CD4-positive, alpha-beta T cell treated with Interleukin-2 at 100 ng/mL for 4 hours (primary cell): ENCODE results near the gene MKI67.
A peak's percentile ranks its signal among the peaks of the same experiment; 100 is the strongest.

ENCODE experiments used
- DNase-seq: peaks from one replicate; pipeline ENCODE4 v3.0.0-alpha.2; 2020; ENCODE audit warnings: low spot score

Gene MKI67

DNA sequence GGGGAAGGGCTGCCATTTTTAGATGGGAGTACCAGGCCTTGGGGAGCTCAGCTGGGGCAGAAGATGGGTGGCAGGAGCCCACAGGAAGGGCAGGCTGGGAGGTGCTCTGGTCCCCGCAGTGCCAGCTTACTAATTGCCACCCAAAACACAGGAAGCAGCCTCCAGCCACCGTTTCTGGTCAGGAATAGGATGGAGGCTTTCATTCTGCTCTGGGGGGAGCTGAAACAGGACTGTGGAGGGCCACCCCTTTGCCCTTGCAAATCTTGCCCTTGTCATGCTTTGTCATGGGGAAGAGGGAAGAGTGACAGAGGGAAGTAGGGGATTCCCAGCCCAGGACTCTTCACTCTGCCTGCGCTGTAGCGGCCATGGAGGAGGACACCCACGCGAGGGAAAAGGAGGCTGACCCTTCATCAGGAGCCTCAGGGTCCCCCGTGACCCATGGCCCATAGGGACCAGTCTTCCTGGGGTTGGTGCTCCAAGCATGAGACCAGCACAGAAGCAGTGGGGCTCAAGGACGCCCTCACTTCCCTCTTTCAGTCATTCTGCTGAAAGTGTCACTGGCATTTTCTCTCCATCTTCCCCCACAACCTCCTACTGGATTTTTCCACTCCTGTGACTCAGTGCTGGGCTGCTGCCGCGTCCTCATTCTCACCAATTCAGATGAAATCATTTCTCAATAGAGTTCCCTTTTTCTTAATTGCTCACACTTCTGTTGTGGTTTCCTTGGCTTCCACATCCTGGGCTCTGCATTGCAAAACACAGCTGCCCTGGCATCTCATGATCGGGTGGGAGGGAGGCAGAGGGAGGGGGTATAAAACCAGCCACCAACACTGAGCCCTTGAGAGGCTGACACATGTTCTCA lies 61.9 kb downstream of the MKI67 start:
- peak; percentile 80 for DNase-seq

DNA sequence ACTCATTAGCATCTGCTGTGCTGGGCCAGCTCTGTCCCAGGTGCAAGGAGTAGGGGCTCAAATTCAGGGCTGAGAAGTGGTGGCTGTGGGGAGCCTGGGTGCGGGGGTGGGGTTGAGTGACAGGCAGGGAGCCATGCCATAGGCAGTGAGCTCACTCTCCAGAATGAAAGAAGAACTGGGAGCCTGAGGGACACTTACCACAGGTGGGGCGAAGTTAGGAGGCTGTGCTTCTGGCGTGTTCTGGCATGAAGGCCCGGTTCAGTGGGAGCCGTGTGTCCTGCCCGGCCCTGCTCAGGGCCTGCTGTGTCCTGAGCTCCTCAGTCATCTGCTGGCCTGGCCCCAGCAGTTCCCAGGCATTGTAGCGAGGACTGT lies 62.5 kb downstream of the MKI67 start:
- no peak for DNase-seq

DNA sequence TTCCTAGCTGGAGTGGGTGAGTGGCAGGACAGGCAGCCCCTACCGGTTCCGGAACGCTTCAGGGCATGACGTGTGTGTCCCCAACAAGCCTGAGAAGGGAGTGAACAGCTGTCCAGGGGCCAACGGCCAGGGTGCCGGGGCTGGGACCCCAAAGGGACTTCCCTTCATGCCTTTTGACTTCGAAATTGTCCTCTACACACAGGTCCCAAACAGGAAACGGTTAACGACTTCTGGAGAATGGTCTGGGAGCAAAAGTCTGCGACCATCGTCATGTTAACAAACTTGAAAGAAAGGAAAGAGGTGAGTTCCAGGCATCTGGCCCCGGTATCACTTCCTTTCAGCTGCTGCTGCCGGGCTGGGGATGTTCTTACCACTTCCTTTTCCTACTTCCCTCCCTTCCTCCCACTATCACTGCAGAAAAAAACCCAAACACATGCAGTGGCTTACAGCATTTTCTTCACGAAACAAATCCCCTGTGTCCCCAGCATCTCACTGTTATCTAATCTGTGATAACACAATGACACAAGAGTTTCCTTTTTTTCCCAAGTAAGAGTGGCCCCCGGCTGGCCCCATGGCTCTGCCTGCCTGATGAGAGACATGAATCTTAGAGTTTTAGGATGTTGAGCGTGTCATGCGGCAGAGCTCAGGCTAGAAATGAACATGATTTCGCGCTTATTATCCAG lies 63.2 kb downstream of the MKI67 start:
- DNase-seq: peak; percentile 59

DNA sequence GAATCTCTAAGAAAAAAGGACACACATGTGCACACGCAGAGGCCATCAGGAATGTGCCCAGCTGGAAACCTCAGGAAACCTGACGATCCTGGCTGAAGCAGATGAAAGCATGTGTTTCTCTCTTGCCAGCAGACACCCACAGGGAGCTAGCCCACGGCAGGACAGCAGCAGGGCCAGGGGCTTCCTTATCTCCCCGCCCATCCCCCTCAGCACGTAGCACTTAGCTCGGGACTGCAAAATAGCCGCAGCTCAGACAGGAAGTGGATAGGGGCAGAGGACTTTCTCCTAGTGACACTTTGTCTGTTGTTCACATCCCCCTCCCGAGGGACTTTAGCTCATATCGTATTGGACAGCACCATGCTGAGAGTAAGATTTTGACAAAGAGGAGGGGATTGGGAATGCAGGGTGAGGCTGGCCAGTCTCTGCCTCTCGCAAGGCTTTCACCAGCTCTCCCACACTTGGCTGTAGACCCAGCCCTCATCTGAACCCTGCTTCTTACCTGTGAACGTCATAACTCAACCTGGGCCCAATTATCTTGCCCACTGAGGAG lies 63.8 kb downstream of the MKI67 start:
- DNase-seq: no peak

DNA sequence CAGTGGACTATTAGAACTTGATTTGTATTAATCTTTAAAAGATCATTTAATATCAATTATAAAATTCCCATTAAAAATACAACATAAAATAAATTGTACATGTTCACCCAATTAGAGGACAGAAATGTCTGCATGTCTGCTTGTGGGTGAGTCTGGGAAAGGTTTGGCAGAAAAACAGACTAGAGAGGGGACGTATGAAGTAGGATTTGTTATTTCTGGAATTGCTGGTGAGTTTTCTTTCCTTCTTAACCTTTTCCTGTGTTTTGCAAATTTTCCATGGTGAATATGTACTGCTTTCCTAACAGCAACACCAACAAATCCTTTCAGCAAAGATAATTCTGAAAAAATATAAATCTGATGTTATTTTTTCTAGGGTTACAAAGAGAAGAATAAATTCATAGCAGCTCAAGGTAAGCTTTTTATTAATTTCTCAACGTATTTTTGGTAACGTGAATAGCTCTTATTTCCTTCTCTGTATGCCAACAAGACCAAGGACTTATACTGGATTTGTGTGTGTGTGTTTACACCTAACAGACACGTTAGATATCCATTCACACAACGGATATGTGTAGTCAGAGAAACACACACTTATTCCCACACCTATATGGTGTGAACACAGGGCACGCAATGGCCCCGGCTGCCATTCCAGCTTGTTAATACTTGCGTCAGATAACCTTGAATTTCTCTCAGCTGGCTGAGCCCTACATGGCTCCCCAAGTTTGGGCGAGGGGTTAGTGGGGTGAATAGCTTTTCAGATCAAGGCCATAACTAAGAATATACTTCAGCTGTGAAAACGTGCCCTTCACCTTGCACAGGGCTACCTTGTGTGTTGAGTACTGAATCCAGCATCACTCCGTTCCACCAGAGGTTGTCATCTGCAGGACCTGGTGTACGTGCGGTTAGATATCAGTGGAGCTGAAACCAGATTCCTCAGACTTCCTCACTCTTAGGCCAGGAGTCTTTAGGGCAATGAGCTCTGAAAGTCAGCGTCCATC lies 64.6 kb downstream of the MKI67 start:
- no peak for DNase-seq

DNA sequence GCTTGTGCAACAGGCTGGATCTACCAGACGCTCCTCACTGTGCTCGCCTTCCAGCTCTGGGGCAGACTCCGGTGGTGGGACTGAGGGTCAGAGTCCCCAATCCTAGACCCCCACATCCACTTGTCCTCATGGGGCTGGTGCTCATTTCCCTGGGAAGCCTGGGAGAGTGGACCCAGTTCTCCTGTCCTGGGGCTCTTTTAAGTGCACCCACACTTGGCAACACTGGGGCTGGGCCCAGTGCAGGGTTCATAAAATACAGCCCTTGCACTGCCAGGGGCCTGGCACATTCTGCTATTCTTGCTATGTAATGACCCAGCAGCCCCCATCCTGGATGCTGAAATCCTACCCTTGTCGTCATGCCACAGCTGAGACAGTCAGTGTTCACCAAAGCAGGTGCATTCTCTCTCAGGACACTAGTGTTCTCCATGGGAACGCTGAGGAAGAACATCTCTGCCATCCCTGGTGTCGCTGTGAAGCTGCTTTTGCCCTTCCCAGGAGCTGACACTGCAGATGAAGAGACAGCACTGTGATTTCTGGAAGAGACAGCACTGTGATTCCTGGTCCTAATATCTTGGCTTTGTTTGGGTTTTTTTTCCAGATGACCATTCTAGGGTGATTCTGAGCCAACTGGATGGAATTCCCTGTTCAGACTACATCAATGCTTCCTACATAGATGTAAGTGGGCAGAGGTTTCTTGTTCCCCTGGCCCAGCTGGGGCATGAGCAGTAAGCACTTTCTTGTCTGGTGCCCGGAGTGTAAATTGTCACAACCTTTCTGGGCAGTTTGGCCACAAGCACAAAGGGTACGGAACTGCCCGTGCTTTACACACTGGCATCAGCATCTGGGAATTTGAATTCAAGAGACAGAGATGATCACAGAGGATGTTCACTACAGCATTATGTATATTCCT lies 65.6 kb downstream of the MKI67 start:
- DNase-seq: no peak

DNA sequence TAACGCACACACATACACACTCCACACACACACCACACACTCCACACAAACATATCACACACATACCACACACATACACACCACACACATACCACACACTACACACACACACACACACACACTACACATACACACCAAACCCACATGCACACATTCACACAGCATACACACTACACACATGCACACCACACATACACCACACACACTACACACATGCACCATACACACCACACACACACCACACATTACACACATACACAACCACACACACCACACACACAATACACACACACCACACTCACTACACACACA lies 66.3 kb downstream of the MKI67 start:
- no peak for DNase-seq

DNA sequence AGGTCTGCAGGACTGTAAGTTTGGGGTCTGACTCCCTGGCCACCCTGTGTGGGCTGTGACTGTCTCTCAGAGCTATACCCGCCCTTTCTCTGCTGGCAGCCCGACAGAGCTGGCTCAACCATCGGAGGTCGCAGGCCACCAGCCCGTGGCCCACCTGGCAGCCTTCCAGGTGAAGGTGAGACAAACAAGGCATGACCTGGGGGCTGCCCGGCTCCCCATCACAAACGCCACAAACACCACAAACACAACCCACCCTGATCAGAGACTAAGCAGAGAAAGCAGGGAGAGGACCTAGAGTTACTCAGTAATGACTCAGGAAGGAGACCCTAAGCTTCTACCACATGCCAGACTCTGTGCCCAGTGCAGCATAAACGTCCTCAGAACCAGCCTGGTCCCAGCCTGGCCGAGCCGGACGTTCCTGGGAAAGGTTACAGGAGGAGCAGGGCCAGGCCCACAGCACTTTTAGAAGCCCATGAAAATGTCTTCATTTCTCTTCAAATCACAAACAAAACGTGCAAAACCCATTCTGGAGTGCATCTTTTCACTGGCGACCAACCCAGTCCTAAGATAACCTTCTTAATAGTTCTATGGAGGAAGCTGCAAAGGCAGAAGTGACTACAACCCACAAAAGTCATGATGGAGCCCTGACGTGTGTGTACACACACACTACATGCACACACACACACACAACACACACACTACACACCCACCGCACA lies 66.8 kb downstream of the MKI67 start:
- DNase-seq: peak; percentile 47

DNA sequence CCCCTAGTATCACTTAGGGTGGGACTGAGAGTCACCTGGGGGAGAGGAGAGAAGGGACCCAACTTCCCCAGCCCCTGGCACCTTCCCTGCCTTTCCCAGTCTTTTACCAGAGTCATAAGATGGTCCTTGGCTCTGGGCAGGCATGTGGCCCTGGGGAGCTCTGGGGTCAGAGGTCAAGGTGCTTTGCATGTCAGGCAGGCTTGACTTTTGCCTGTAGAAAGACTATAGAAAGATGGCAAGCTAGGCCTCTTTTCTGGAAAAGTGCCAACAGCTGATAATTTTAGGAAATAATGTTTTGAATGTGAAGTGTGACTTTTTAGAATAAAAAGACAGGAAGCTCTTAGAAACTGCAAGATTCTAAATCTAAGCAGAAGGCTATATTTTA lies 67.5 kb downstream of the MKI67 start:
- DNase-seq: no peak

DNA sequence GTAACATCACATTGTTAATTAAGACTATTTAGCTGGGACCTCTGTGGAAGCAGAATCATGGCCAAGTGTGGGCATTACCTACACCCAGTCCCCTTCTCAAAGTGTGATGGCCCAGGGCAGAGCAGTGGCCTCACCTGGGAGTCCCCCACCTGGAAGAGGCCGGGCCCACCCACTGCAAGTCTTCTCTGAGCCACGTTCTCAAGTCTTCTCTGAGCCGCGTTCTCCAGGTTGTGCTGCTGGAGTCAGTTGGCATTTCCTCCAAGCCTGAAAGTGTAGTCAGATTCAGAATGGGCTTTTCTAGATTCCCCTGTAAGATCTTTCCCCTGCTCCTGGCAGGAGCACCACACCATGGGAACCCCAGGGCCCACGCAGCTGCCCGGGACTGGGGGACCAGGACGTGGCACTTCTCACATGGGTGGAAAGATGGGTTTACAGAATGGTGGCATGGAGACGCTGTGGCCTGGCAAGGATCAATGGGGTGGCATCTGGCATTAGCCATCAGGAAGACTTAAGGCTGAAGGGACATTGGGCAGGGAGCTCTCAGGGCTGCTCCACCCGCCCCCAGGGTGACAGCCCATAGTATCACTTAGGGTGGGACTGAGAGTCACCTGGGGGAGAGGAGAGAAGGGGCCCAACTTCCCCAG lies 68.0 kb downstream of the MKI67 start:
- no peak for DNase-seq

DNA sequence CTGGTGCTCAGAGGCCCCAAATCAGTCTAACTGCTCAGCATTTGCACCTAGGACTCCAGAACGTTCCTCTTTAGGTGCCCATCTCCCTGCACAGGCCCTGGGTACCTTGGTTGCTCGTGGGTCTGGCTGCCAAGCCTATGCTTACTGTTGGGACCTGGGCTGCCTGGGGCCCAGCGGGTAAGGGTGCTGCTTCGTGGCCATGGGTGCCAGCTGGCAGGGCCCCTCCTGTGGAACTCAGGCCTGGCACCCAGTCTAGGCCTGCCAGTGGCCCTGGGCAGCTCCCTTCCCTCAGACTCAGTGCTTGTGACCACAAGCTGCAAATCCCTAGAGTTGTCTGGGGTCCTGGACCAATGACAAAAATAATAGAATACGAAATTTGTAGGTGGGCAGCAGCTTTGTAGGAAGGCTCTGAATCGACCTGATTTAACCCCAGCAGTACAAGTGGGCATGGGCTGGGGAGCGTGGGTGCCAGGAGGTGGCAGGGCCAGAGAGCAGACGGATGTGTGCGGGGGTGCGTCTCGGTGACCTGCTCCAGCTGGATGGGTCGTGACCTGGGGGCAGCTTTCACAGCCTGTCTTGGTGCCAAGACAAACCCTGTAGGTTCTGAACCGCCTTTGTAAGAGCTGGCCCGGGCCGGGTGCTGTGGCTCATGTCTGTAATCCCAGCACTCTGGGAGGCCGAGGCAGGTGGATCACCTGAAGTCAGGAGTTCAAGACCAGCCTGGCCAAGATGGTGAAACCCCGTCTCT lies 69.7 kb downstream of the MKI67 start:
- DNase-seq: no peak

DNA sequence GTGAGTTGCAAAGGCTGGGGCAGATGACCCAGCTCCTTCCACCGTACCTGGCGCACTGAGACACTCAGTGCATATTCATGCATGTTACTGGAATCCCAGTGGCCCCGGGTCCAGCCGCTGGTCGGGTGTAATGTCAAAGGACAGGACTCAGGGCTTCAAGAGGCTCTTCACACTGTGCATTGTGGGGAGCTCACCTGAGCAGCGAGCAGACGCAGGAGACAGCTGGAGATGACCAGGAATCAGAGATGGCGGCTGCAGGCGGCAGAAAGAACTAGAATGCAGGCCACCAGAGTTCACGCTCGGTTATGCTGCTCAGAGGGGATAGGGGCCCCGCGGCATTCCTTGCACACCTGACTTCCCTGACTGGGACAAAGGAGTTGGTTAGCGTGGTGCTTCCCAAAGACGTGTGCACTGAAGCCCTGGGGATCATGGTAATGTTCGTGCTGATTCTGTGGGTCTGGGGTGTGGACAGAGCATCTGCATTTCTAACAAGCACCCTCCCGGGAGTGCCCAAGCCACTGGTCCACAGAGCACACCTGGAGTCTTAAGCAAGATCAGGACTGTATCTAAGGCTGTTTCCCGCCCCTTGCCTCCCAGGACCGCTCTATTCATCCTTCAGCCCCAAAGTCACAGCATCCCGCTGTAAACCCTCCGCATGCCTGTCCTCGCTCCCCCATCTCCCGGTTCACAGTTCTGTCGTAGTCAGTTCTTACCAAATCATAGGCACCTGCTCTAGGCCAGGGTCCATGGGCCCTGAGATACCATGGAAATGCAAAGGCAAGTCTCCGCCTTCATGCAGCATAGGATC lies 71.0 kb downstream of the MKI67 start:
- DNase-seq: no peak

DNA sequence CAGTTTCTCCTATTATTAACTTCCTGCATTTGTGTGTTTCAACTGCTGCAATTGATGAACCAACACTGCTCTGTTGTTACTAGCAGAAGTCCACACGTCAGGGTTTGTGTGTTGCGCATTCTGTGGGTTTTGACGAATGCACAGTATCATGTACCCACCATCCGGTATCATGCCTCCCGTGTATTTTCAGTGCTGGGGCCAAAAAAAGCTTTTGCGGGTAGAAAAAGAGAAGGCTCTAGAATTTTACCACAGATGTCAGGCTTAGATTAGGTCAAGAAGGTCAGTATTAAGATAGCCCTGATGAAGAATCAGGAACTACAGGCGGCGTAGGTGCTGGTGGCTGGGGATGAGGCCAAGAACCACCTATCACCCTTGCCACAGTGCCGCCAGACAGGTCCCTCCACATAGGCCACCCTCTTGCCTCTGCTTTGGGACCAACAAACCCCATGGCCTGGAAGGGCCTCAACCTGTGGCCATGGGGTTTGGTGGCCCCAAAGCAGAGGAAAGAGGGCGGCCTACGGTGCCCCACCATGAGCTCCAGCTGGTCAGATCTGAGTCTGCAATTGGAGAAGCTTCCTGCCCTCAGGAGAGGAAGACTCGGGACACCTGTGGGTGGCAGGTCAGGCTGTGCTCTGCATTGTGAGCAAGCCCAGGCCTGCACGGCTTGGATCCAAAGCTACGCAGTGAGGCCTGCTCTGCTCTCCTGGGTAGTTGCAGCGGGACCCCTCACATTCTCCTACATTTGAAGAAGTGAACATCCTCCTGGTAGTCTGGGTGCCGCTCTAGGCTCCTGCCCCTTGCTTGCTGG lies 71.9 kb downstream of the MKI67 start:
- no peak for DNase-seq

DNA sequence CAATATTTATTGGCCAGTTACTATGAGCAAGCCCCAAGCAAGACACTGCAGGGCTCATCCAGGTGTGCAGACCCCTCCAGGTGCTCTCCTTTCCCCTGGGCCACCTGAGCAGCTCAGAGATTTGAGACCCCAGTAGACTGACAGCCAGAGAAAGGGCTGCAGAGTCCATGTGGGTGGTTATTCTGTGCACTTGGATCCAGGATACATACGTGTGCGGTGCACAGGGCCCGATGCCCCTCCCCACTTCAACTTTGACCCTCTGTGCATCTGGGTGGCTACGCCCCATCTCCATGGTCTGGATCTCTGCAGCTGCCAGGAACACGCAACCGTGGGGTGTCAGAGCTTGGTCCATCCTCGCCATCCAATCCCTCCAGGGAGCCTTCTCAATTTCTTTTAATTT lies 72.9 kb downstream of the MKI67 start:
- no peak for DNase-seq

DNA sequence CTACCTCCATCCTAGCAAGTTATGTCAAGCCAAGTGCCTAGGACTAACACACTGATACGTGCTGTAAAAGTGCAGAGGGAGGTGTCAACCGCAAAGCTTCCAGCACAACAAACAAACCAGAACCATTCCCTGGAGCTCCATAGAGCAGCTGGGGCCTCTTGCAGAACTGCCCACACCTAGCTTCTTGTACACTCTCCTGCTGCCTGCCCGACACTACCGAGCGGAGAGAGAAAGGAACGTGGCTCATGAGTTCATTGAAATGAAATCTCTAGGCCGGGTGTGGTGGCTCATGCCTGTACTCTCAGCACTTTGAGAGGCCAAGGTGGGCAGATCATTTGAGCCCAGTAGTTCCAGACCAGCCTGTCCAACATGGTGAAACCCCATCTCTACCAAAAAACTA lies 73.5 kb downstream of the MKI67 start:
- DNase-seq: no peak

DNA sequence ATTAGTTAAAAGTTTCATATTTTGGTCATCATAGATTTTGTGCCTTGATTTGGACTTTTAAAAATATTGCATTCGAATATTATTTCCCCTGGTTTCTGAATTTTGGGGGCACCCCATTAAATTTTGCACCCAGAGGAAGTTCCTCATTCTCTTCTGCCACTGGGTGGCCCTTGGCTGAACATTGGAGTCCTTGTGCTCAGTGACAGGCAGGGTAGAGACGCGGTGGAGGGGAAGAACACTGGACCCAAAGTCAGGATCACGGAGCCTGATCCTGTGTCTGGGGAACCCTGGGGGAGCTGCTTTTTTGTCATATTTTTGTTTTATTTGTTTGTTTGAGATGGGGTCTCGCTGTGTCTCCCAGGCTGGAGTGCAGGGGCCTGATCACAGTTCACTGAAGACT lies 74.7 kb downstream of the MKI67 start:
- DNase-seq: no peak

DNA sequence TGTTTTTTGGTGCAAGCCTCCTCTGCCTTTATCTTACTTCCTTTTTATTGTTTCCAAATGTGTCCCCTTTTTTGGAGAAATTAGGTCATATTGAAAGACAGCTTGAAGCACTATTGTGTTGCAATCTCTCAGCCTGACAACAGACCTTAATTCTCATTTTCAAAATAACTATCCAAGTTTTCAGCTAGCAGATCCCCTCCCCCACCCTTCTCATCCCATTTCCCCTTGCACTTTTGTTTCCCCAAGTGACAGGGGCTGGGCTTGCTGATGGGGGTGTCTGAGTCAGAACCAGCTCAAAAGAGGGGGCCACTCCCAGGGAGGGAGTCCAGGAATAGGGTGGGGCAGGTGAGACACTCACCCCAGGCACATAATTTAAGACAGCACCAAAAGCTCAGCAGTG lies 75.3 kb downstream of the MKI67 start:
- no peak for DNase-seq

DNA sequence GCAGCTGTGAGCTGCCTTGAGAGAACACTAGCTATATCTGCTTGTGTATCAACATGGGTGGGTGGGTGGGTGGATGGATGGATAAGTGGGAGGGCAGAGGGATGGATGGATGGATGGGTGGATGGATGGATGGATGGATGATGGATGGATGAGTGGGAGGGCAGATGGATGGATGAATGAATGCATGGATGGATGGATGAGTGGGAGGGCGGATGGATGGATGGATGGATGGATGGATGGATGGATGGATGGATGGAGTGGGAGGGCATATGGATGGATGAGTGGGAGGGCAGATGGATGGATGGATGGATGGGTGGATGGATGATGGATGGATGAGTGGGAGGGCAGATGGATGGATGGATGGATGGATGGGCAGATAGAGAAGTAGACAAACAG lies 76.1 kb downstream of the MKI67 start:
- DNase-seq: no peak
